HG03520 (cell line): Measurements from ENCODE around the gene MPHOSPH6.
"Not testable (repeated sequence)": the region's sequence is repeated elsewhere in the genome, so short reads cannot be mapped to it uniquely, and the experiment has no call there.

Source experiments
- ATAC-seq: cut with Tn5 transposase; IDR thresholded peaks from one replicate; pipeline ENCODE4 v1.9.1; 2021; ENCODE audit warnings: mild to moderate bottlenecking, moderate library complexity; ENCODE audit not compliant: unreplicated experiment

The MPHOSPH6 gene

DNA sequence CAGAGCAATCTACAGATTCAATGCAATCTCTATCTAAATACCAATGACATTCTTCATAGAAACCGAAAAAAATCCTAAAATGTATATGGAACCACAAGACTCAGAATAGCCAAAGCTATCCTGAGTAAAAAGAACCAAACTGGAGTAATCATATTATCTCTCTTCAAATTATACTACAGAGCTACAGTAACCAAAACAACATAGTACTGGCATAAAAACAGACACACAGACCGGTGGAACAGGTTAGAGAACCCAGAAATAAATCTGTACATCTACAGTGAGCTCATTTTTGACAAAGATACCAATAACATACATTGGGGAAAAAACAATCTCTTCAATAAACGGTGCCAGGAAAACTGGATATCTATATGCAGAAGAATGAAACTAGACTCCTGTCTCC lies 45.4 kb downstream of the MPHOSPH6 start:
- ATAC-seq = no peak

DNA sequence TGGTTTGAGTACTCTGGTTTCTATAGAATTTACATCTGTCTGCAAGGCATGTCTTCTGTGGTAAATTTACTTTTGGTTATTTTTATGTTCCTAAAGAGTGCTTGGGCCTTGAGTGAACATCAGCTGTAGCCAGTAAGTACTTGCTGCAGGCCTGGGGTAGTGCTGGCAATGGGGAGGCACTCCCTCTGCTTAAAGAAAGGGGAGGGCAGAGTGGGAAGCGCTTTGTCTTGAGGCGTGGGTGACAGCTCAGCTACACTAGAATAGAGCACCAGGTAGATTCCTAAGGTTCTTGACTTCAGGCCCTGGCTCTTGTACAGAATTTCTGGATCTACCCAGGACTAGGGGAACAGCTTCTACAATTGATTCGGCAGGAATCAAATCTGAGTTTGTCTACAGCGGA lies 50.6 kb downstream of the MPHOSPH6 start:
- ATAC-seq = no peak

GRCh38 chr16:82118749-82119148 lies 51.3 kb downstream of the MPHOSPH6 start:
- no peak for ATAC-seq

DNA sequence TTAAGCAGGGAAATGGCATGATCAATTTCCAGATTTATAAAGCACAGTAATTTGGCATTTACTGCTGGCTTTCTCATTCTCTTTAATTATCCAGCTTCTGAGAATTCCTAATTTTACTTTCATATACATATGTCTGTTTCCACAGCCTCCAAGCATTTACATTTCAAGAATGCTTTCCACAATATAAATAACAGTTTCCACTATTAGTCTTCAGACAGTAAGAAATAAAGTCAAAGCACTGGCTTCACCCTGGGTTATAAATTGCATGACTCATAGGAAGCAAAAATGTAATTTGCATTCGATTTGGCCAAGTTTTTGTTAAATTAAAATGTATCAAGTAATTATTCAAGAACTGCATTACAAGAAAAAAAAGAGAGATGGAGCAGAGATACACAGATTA lies 53.5 kb downstream of the MPHOSPH6 start:
- no peak for ATAC-seq

- ATAC-seq = no peak
Observed at GRCh38 chr16:82113741-82114140, 56.3 kb downstream of the MPHOSPH6 start.

GRCh38 chr16:82111944-82112343 lies 58.1 kb downstream of the MPHOSPH6 start:
- no peak for ATAC-seq

DNA sequence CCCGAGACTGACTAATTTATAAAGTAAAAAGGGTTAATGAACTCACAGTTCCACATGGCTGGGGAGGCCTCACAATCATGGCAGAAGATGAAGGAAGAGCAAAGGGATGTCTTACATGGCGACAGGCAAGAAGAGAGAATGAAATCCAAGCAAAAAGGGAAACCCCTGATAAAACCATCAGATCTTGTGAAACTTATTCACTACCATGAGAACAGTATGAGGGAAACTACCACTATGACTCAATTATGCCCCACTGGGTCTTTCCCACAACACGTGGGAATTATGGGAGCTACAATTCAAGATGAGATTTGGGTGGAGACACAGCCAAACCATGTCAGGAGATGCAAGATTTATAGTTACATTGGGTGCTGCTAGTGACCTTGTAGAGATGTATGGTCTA lies 60.8 kb downstream of the MPHOSPH6 start:
- ATAC-seq = not testable (repeated sequence)

- ATAC-seq = no peak
Observed at GRCh38 chr16:82108774-82109173, 61.2 kb downstream of the MPHOSPH6 start.

DNA sequence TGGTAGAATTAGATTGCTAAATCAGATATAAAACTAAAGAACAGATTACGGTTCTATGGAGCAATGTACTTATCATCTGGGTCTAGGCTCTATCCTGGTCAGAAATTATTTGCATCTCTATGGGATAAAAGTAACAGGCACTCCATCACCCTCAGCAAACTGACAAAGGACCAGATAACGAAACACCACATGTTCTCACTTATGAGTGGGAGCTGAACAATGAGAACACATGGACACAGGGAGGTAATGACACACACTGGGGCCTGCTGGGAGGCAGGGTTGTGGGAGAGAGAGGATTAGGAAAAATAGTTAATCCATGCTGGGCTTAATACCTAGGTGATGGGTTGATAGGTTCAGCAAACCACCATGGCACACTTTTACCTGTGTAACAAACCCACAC lies 61.9 kb downstream of the MPHOSPH6 start:
- no peak for ATAC-seq

- no peak for ATAC-seq
Observed at GRCh38 chr16:82105107-82105506, 64.9 kb downstream of the MPHOSPH6 start.
